ENCODE measurements around the gene C19orf38.

GRCh38 chr19:10899151-10899653 is 51.0 kb downstream of the C19orf38 start:
- TF ChIP-seq POLR2A (IDR thresholded peaks at IDR 0.05): no peak
- no peak for TF ChIP-seq CTCF (IDR thresholded peaks at IDR 0.05)
